ENCODE data around the gene PLCXD1.

DNA sequence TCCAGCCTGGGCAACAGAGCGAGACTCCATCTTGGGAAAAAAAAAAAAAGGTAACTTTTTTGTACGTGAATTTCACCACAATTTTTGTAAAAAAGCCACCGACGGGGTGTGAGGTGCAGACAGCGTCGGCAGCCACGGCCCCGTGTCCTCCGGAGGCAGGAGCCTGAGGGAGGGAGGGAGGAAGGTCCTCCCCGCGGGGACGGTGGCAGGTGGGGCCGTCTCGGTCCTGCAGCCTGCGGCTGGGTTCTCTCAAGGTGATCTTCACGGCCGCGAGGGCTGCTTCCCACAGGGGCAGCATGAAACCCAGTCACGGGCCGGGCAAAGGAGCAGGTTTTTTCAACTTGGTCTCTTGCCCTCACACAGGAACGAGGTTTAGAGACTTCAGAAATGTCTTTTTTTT, 14.0 kb downstream of the PLCXD1 start:
- TF ChIP-seq, protein P1, sequence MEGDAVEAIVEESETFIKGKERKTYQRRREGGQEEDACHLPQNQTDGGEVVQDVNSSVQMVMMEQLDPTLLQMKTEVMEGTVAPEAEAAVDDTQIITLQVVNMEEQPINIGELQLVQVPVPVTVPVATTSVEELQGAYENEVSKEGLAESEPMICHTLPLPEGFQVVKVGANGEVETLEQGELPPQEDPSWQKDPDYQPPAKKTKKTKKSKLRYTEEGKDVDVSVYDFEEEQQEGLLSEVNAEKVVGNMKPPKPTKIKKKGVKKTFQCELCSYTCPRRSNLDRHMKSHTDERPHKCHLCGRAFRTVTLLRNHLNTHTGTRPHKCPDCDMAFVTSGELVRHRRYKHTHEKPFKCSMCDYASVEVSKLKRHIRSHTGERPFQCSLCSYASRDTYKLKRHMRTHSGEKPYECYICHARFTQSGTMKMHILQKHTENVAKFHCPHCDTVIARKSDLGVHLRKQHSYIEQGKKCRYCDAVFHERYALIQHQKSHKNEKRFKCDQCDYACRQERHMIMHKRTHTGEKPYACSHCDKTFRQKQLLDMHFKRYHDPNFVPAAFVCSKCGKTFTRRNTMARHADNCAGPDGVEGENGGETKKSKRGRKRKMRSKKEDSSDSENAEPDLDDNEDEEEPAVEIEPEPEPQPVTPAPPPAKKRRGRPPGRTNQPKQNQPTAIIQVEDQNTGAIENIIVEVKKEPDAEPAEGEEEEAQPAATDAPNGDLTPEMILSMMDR (IDR thresholded peaks at IDR 0.05): no peak
- TF ChIP-seq POLR2A (IDR thresholded peaks at IDR 0.05) (no peak), POLR2AphosphoS5 (IDR thresholded peaks at IDR 0.05) (no peak), EP300 (IDR thresholded peaks at IDR 0.05) (no peak)
